H1 (cell line): ENCODE results near the gene AMN1. TPM values are rescaled to one million over a fixed set of nuclear protein-coding genes. Genes with fewer than 3 reads are reported as not detected.
"Not testable (repeated sequence)": the region's sequence is repeated elsewhere in the genome, so short reads cannot be mapped to it uniquely, and the experiment has no call there.

Experiments used
- CTCF ChIA-PET: fragments of 300-600 bp; sonication (Branson Sonifier 250); formaldehyde crosslinking; loops from one replicate; lab custom pipeline; 2021; ENCODE audit not compliant: partially characterized antibody; lab: Charles Lee
- POLR2A ChIA-PET: fragments of 300-600 bp; sonication (Branson Sonifier 250); formaldehyde crosslinking; loops from one replicate; lab custom pipeline; 2021; ENCODE audit warnings: inconsistent platforms; ENCODE audit not compliant: partially characterized antibody; lab: Charles Lee
- DNase-seq, 2 experiments: peaks; one replicate each; pipeline versions ENCODE4 v3.0.0 to v3.0.0-alpha.2; 2010 to 2022; ENCODE audit warnings: low spot score in 2 of 2, low read depth in 1 of 2, mixed read lengths in 1 of 2
- FAIRE-seq: peaks from 2 replicates; lab custom pipeline; 2011; peaks lifted over from hg19 to GRCh38; lab: Jason Lieb, UNC
- H2AFZ ChIP-seq: 2 replicates; pipeline ENCODE4 v1.8.1; 2012; ENCODE audit warnings: low read length, inconsistent platforms
- H2AK5ac ChIP-seq: 2 replicates; pipeline ENCODE4 v1.6.1; 2013; ENCODE audit warnings: low read depth, low read length
- H2BK120ac ChIP-seq: replicated peaks from 2 replicates; pipeline ENCODE3; 2013; ENCODE audit warnings: low read depth, low read length, inconsistent platforms
- H2BK12ac ChIP-seq: 2 replicates; pipeline ENCODE4 v1.6.1; 2013; ENCODE audit warnings: low read depth, low read length
- H2BK15ac ChIP-seq: 2 replicates; pipeline ENCODE4 v1.6.1; 2013; ENCODE audit warnings: low read length
- H2BK20ac ChIP-seq: 2 replicates; pipeline ENCODE4 v1.6.1; 2013; ENCODE audit warnings: low read length
- H2BK5ac ChIP-seq: 2 replicates; pipeline ENCODE4 v1.6.1; 2013; ENCODE audit warnings: low read depth, low read length
- H3K14ac ChIP-seq: 2 replicates; pipeline ENCODE4 v1.6.1; 2013; ENCODE audit warnings: inconsistent platforms; ENCODE audit not compliant: insufficient read length
- H3K18ac ChIP-seq: 2 replicates; pipeline ENCODE4 v1.6.1; 2013; ENCODE audit warnings: low read length; ENCODE audit errors: extremely low read depth
- H3K23ac ChIP-seq: 2 replicates; pipeline ENCODE4 v1.6.1; 2013; ENCODE audit warnings: inconsistent platforms; ENCODE audit not compliant: insufficient read length
- H3K23me2 ChIP-seq: 2 replicates; pipeline ENCODE4 v1.6.1; 2013; ENCODE audit warnings: low read depth, low read length
- H3K27ac ChIP-seq: 2 replicates; pipeline ENCODE4 v1.6.1; 2011; ENCODE audit warnings: low read depth, low read length, inconsistent platforms
- H3K27me3 ChIP-seq, 4 experiments: replicated peaks in 1 of 4; 1 replicate in 1 of 4; 2 replicates in 3 of 4; pipeline versions ENCODE4 v1.6.1 to v1.8.1; 2011 to 2013; ENCODE audit warnings: low read length in 3 of 4, mild to moderate bottlenecking in 3 of 4, inconsistent platforms in 2 of 4, mixed read lengths in 2 of 4, moderate library complexity in 1 of 4; ENCODE audit not compliant: control insufficient read depth in 3 of 4, insufficient read depth in 3 of 4; ENCODE audit errors: extremely low read depth in 1 of 4
- H3K36me3 ChIP-seq, 4 experiments: 2 replicates each; pipeline versions ENCODE4 v1.6.1 to v1.8.1; 2011 to 2013; ENCODE audit warnings: mild to moderate bottlenecking in 4 of 4, low read length in 3 of 4, moderate library complexity in 2 of 4, control low read depth in 1 of 4, inconsistent platforms in 1 of 4; ENCODE audit not compliant: insufficient read depth in 4 of 4, control insufficient read depth in 2 of 4
- H3K4ac ChIP-seq: replicated peaks from 2 replicates; pipeline ENCODE3; 2013; ENCODE audit warnings: low read length, low read depth, mixed read lengths, inconsistent platforms; ENCODE audit not compliant: insufficient read length
- H3K4me1 ChIP-seq, 4 experiments: replicated peaks in 1 of 4; 1 replicate in 1 of 4; 2 replicates in 3 of 4; pipeline versions ENCODE4 v1.6.1 to v1.8.1; 2011 to 2013; ENCODE audit warnings: low read length in 3 of 4, inconsistent platforms in 2 of 4, mixed read lengths in 1 of 4; ENCODE audit not compliant: insufficient read depth in 4 of 4, control insufficient read depth in 3 of 4
- H3K4me2 ChIP-seq, 2 experiments: 2 replicates each; pipeline versions ENCODE4 v1.6.1 to v1.8.1; 2011 to 2013; ENCODE audit warnings: low read depth in 2 of 2, low read length in 2 of 2, control low read depth in 1 of 2, inconsistent platforms in 1 of 2, mild to moderate bottlenecking in 1 of 2; ENCODE audit not compliant: insufficient read depth in 1 of 2
- H3K4me3 ChIP-seq, 4 experiments: fragments of 200-600, 300-600 bp in 1 of 4; sonication (generic), shearing (Covaris generic), sonication (Bioruptor Twin) in 1 of 4; 2 replicates each; pipeline versions ENCODE4 v1.5.1 to v1.8.1; 2011 to 2016; ENCODE audit warnings: low read length in 4 of 4, low read depth in 3 of 4, control low read depth in 2 of 4, inconsistent platforms in 2 of 4, mild to moderate bottlenecking in 2 of 4, mixed read lengths in 1 of 4, moderate library complexity in 1 of 4; ENCODE audit not compliant: insufficient read depth in 2 of 4; ENCODE audit errors: extremely low read depth in 1 of 4
- H3K56ac ChIP-seq: replicated peaks from 2 replicates; pipeline ENCODE3; 2013; ENCODE audit warnings: low read depth, mild to moderate bottlenecking, mixed read lengths, low read length, inconsistent platforms; ENCODE audit not compliant: insufficient read length
- H3K79me1 ChIP-seq: 2 replicates; pipeline ENCODE4 v1.6.1; 2013; ENCODE audit warnings: low read depth, low read length, control low read depth
- H3K79me2 ChIP-seq, 2 experiments: 2 replicates each; pipeline versions ENCODE4 v1.6.1 to v1.8.1; 2012 to 2013; ENCODE audit warnings: low read length in 2 of 2, mild to moderate bottlenecking in 2 of 2, inconsistent platforms in 1 of 2; ENCODE audit not compliant: insufficient read depth in 2 of 2, control insufficient read depth in 1 of 2
- H3K9ac ChIP-seq, 4 experiments: replicated peaks in 1 of 4; 1 replicate in 1 of 4; 2 replicates in 3 of 4; pipeline versions ENCODE4 v1.6.1 to v1.8.1; 2011 to 2013; ENCODE audit warnings: low read depth in 3 of 4, low read length in 3 of 4, control low read depth in 2 of 4, mild to moderate bottlenecking in 2 of 4, moderate library complexity in 2 of 4, inconsistent platforms in 1 of 4; ENCODE audit errors: extremely low read depth in 1 of 4
- H3K9me3 ChIP-seq, 2 experiments: 2 replicates each; pipeline versions ENCODE4 v1.6.1 to v1.8.1; 2012 to 2013; ENCODE audit warnings: mild to moderate bottlenecking in 2 of 2, moderate library complexity in 2 of 2, control low read depth in 1 of 2, inconsistent platforms in 1 of 2, low read depth in 1 of 2, low read length in 1 of 2, mixed read lengths in 1 of 2; ENCODE audit not compliant: insufficient read depth in 2 of 2
- H4K20me1 ChIP-seq, 2 experiments: replicated peaks in 1 of 2; 2 replicates each; pipeline versions ENCODE3 to v1.8.1; 2011 to 2013; ENCODE audit warnings: inconsistent platforms in 2 of 2, low read length in 2 of 2, mild to moderate bottlenecking in 1 of 2; ENCODE audit not compliant: insufficient read depth in 2 of 2, control insufficient read depth in 1 of 2
- H4K5ac ChIP-seq: 2 replicates; pipeline ENCODE4 v1.6.1; 2013; ENCODE audit warnings: low read length, low read depth, mixed read lengths, inconsistent platforms; ENCODE audit not compliant: insufficient read length
- H4K8ac ChIP-seq: 2 replicates; pipeline ENCODE4 v1.8.0; 2013; ENCODE audit warnings: mild to moderate bottlenecking, moderate library complexity, low read length, inconsistent platforms; ENCODE audit not compliant: insufficient read depth; ENCODE audit errors: extremely low read depth
- H4K91ac ChIP-seq: replicated peaks from 2 replicates; pipeline ENCODE3; 2013; ENCODE audit warnings: low read length, mixed read lengths, inconsistent platforms; ENCODE audit not compliant: insufficient read length
- WGBS, 2 experiments: shearing (Covaris generic) in 1 of 2; methylation state at CpG; one replicate each; pipeline versions ENCODE4 v1.1.6 to v1.1.7; 2013 to 2015; ENCODE audit warnings: low lambda C conversion rate in 2 of 2, mixed read lengths in 2 of 2, inconsistent platforms in 1 of 2, low coverage in 1 of 2, missing lambda C conversion rate in 1 of 2; ENCODE audit not compliant: insufficient replicate concordance in 2 of 2, insufficient coverage in 1 of 2, insufficient read length in 1 of 2; ENCODE audit errors: extremely low coverage in 1 of 2, missing lambda C conversion rate in 1 of 2; 5-methylcytosine and 5-hydroxymethylcytosine counted together
- polyA plus RNA-seq, 7 experiments: library from polyadenylated mRNA; depleted of rRNA in 3 of 7; stranded (reverse) in 5 of 7; unstranded in 2 of 7; fragments of >200 nt in 5 of 7; fragments of 200-250 nt in 2 of 7; gene quantifications; 1 replicate in 5 of 7; 2 replicates in 1 of 7; 4 replicates in 1 of 7; pipeline versions ENCODE4 v1.2.1 to v1.2.3, GENCODE V29; 2011 to 2013; ENCODE audit warnings: missing spikeins in 2 of 7, mixed read lengths in 2 of 7
- total RNA-seq: library from RNA; stranded (reverse); fragmentation: NEBNext Ultra II Directional; extraction: Animal tissue kit (Norgen Biotek cat#: 25700); gene quantifications from 2 replicates; pipeline ENCODE4 v1.2.1, GENCODE V29; 2021

The AMN1 gene
- total and polyA plus RNA-seq, 2 of the 8 experiments (the other 6 are each of a cell fraction or from before 2014, with no cell fraction given): 7.5 to 13.8 TPM

DNA sequence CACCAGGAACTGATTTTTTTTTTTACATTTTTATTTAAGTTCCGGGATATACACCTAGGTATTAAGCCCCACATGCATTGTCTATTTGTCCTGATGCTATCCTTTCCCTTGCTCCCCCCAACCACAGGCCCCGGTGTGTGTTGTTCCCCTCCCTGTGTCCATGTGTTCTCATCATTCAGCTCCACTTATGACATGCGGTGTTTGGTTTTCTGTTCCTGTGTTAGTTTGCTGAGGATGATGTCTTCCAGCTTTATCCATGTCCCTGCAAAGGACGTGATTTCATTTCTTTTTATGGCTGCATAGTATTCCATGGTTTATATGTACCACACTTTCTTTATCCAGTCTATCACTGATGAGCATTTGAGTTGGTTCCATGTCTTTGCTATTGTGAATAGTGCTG lies 11.8 kb downstream of the AMN1 start:
- H4K20me1 ChIP-seq, H3K18ac ChIP-seq, H2BK12ac ChIP-seq, H3K23ac ChIP-seq, H2AFZ ChIP-seq, H2BK15ac ChIP-seq, H3K9ac ChIP-seq, H3K36me3 ChIP-seq, H4K91ac ChIP-seq, H3K56ac ChIP-seq, H2AK5ac ChIP-seq, H2BK120ac ChIP-seq, FAIRE-seq, CTCF ChIA-PET, H2BK5ac ChIP-seq, H3K4me1 ChIP-seq, H4K8ac ChIP-seq, DNase-seq, H3K14ac ChIP-seq, H4K5ac ChIP-seq, H3K79me2 ChIP-seq, H3K4me3 ChIP-seq, H3K27me3 ChIP-seq, H3K4me2 ChIP-seq, H3K79me1 ChIP-seq, H3K4ac ChIP-seq, H3K23me2 ChIP-seq, H2BK20ac ChIP-seq, H3K27ac ChIP-seq, H3K9me3 ChIP-seq: not testable (repeated sequence)
- POLR2A ChIA-PET: interaction anchor here (0.6 kb wide), 1 partner anchor 127 kb away, joined by 3 read pairs; no protein-coding TSS in a partner anchor
- 95% methylated on average over 4 of the region's 4 CpGs; no CpG with 5 or more reads in 1 of the 2 experiments for WGBS, 2 experiments
